Neural crest cell (in vitro differentiated cells): ENCODE results near the gene CCNJL. TPM values are rescaled to one million over a fixed set of nuclear protein-coding genes. Genes with fewer than 3 reads are reported as not detected.

Experiments used
- DNase-seq: peaks from one replicate; pipeline ENCODE4 v3.0.0; 2021; ENCODE audit warnings: low read depth, mixed read lengths, low spot score
- H3K27ac Mint-ChIP-seq: one replicate; pipeline ENCODE4 v1.8.0; 2021; ENCODE audit warnings: mild to moderate bottlenecking, mixed read lengths; ENCODE audit not compliant: unreplicated experiment
- H3K27me3 Mint-ChIP-seq: 2 replicates; pipeline ENCODE4 v1.8.0; 2021; ENCODE audit warnings: low read depth, mild to moderate bottlenecking, mixed read lengths
- H3K36me3 Mint-ChIP-seq: 2 replicates; pipeline ENCODE4 v1.8.0; 2021; ENCODE audit warnings: low read depth, mild to moderate bottlenecking, mixed read lengths
- H3K4me1 Mint-ChIP-seq: 2 replicates; pipeline ENCODE4 v1.8.0; 2021; ENCODE audit warnings: mixed read lengths
- H3K4me3 Mint-ChIP-seq: one replicate; pipeline ENCODE4 v1.8.0; 2021; ENCODE audit warnings: mild to moderate bottlenecking, mixed read lengths
- H3K9me3 Mint-ChIP-seq: 2 replicates; pipeline ENCODE4 v1.8.0; 2021; ENCODE audit warnings: mixed read lengths
- total RNA-seq: library from RNA; stranded (reverse); gene quantifications from 2 replicates; pipeline ENCODE4 v1.2.1, GENCODE V29; 2021
- TF ChIP-seq, protein P1 (sequence below): fragments of 200-600 bp; sonication (generic); conservative IDR thresholded peaks from 2 replicates; pipeline ENCODE4 v1.5.0; 2021; ENCODE audit warnings: antibody characterized with exemption, mild to moderate bottlenecking

Gene CCNJL
- total RNA-seq, 1 donor from 2014 or later = 29.7 TPM

- Mint-ChIP-seq H3K27ac (no peak overlapping the region), H3K36me3 (peaks cover 2% of the 10 kb centered on the region), H3K4me3 (no peak overlapping the region), H3K9me3 (no peaks in the 10 kb centered on the region), H3K27me3 (no peaks in the 10 kb centered on the region), H3K4me1 (peaks cover 42% of the 10 kb centered on the region)
- TF ChIP-seq, protein P1, sequence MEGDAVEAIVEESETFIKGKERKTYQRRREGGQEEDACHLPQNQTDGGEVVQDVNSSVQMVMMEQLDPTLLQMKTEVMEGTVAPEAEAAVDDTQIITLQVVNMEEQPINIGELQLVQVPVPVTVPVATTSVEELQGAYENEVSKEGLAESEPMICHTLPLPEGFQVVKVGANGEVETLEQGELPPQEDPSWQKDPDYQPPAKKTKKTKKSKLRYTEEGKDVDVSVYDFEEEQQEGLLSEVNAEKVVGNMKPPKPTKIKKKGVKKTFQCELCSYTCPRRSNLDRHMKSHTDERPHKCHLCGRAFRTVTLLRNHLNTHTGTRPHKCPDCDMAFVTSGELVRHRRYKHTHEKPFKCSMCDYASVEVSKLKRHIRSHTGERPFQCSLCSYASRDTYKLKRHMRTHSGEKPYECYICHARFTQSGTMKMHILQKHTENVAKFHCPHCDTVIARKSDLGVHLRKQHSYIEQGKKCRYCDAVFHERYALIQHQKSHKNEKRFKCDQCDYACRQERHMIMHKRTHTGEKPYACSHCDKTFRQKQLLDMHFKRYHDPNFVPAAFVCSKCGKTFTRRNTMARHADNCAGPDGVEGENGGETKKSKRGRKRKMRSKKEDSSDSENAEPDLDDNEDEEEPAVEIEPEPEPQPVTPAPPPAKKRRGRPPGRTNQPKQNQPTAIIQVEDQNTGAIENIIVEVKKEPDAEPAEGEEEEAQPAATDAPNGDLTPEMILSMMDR = no peak
- no peak for DNase-seq
Observed at GRCh38 chr5:160272889-160273288, 39.5 kb downstream of the CCNJL start.

GRCh38 chr5:160272264-160272663, 40.1 kb downstream of the CCNJL start:
- Mint-ChIP-seq H3K4me3 (no peak overlapping the region), H3K36me3 (peaks cover 2% of the 10 kb centered on the region), H3K27me3 (no peaks in the 10 kb centered on the region), H3K9me3 (no peaks in the 10 kb centered on the region), H3K27ac (peak overlapping the region; percentile 82), H3K4me1 (peaks cover 46% of the 10 kb centered on the region)
- DNase-seq = no peak
- TF ChIP-seq, protein P1 = no peak

GRCh38 chr5:160271836-160272235, 40.5 kb downstream of the CCNJL start:
- Mint-ChIP-seq H3K4me1 (peaks cover 47% of the 10 kb centered on the region), H3K27ac (peak overlapping the region; percentile 82), H3K36me3 (peaks cover 2% of the 10 kb centered on the region), H3K9me3 (no peaks in the 10 kb centered on the region), H3K4me3 (no peak overlapping the region), H3K27me3 (no peaks in the 10 kb centered on the region)
- DNase-seq = no peak
- TF ChIP-seq, protein P1 = no peak

DNA sequence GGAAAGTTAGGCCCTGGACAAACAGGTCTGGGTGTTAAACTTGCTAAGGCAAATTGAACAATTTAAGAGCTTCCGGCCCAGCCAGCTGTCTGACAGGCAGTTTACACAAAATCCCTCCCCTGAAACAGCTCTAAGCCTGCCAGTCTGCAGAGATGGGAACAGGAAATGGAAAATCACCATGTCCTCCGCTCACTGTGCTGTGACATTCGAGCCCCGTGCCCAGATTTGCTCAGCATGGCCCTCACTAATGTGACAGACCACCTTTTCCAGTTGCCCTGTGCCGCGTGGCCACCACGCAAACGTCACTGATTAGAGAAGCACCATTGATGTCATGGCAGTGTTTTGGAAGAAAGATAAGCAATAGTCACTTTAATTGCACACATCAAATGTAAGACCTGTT, 41.0 kb downstream of the CCNJL start:
- Mint-ChIP-seq H3K36me3 (peaks cover 2% of the 10 kb centered on the region), H3K27ac (peak overlapping the region; percentile 9), H3K4me1 (peaks cover 52% of the 10 kb centered on the region), H3K27me3 (no peaks in the 10 kb centered on the region), H3K4me3 (no peak overlapping the region), H3K9me3 (no peaks in the 10 kb centered on the region)
- no peak for DNase-seq
- TF ChIP-seq, protein P1 = no peak

GRCh38 chr5:160270704-160271103, 41.7 kb downstream of the CCNJL start:
- no peak for DNase-seq
- peaks cover 59% of the 10 kb centered on the region for H3K4me1 Mint-ChIP-seq
- no peak overlapping the region for H3K27ac Mint-ChIP-seq
- no peak overlapping the region for H3K4me3 Mint-ChIP-seq
- peaks cover 2% of the 10 kb centered on the region for H3K36me3 Mint-ChIP-seq
- TF ChIP-seq, protein P1 = no peak
- H3K9me3 Mint-ChIP-seq = no peaks in the 10 kb centered on the region
- no peaks in the 10 kb centered on the region for H3K27me3 Mint-ChIP-seq

DNA sequence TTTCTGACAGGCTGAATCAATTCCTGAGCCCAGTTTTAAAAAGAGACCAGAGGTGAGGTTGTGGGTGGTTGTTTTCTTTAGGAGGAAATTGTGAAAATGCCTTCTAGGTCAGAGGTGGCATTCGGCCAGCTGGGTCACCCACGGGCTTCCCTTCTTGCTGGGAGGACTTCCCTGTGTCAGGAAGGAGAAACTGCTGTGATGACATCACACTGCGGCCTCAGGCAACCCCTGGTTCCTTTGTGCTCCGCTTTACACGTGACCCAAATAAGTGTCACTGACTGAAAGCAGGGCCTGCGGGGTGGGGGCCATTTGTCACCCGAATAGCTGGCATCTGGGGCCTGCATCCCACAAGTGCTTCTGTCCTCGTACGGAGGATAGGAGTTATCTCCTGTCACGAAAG, 43.3 kb downstream of the CCNJL start:
- Mint-ChIP-seq H3K36me3 (no peaks in the 10 kb centered on the region), H3K27ac (peak overlapping the region; percentile 19), H3K4me1 (peaks cover 61% of the 10 kb centered on the region), H3K4me3 (no peak overlapping the region), H3K9me3 (no peaks in the 10 kb centered on the region), H3K27me3 (no peaks in the 10 kb centered on the region)
- DNase-seq = no peak
- TF ChIP-seq, protein P1 = no peak
